Stimulated activated CD8-positive, alpha-beta memory T cell treated with anti-CD3 and anti-CD28 coated beads, Interleukin-2, amount 100 ng/mL, for 1 hour (primary cell): ENCODE data around the gene GDAP1L1.
"Not testable (repeated sequence)": the region's sequence is repeated elsewhere in the genome, so short reads cannot be mapped to it uniquely, and the experiment has no call there.

Experiments used
- DNase-seq, 2 donors: peaks; one replicate each; pipeline ENCODE4 v3.0.0-alpha.2; 2020; ENCODE audit warnings: low read depth in 2 of 2

Gene GDAP1L1

DNA sequence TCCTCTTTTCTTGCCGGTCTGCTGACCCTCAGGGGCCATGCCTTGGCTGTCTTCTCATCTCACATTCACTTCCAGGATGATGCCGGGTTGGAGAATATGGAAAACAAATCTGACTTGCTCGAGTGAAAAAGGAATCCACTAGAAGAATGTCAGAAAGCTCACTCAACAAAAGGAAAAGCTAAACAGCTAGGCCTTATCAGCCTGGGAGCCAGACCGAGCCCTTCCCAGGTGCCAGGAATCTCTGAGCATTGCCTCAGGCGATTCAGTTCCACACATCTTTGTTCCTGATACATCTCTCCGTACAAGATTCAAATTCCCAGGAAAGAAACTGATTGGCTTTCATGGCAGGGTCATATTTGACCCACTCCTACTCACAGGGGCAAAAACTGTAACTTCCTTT is 27.3 kb upstream of the GDAP1L1 start:
- no peak for DNase-seq

DNA sequence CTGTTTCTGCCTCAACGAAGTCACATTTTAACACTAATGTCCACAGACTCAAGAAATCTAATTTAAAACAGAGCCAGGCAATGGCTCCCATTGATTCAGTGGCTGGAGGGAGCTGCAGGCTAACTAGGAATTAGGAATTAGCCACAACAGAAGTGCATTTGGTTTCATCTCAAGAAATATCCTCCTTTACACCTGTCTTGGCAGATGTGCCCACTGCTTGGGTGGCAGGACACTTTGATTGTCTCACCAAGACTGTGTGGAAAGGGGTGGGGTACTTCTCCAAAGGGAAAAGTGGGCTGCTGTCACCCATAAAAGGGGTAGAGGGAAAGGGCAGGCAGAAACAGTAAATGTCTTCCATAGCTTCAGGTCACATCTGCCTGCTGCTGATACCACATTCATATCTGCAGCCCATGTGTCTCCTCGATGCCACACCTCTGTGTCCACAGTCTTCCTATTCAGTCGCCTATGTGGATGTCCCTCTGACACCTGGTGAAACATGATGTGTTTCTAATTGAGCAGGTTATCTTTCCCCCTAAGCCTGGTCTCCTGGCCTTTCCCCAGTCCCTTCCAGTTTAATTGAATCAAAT is 25.6 kb upstream of the GDAP1L1 start:
- no peak for DNase-seq

- no peak for DNase-seq
Observed at GRCh38 chr20:44222027-44222426, 25.1 kb upstream of the GDAP1L1 start.

DNA sequence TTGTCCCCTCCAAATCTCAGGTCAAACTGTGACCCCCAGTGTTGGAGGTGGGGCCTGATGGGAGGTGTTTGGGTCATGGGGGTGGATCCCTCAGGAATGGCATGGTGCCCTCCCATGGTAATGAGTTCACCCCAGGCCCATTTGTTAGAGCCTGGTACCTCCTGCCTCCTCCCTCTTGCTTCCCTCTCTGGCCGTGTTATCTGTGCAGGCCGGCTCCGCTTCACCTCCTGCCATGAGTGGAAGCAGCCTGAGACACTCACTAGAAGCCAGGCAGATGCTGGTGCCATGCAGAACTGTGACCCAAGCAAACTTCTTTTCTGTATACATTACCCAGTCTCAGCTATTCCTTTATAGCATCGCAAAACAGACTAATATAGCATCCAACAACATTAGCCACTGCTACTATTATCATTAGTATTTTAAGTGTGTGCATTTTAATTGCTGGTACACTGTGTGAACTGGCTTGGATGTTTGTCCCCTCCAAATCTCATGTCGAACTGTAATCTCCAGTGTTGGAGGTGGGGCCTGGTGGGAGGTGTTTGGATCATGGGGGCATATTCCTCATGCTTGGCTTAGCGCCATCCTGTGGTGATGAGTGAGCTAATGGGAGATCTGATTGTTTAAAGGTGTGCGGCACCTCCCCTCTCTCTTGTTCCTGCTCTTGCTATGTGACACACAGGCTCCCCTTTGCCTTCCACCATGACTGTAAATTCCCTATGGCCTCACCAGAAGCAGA is 24.3 kb upstream of the GDAP1L1 start:
- no peak for DNase-seq

- no peak for DNase-seq
Observed at GRCh38 chr20:44223721-44224120, 23.4 kb upstream of the GDAP1L1 start.

- DNase-seq, result no peak
Observed at GRCh38 chr20:44224637-44225036, 22.5 kb upstream of the GDAP1L1 start.

DNA sequence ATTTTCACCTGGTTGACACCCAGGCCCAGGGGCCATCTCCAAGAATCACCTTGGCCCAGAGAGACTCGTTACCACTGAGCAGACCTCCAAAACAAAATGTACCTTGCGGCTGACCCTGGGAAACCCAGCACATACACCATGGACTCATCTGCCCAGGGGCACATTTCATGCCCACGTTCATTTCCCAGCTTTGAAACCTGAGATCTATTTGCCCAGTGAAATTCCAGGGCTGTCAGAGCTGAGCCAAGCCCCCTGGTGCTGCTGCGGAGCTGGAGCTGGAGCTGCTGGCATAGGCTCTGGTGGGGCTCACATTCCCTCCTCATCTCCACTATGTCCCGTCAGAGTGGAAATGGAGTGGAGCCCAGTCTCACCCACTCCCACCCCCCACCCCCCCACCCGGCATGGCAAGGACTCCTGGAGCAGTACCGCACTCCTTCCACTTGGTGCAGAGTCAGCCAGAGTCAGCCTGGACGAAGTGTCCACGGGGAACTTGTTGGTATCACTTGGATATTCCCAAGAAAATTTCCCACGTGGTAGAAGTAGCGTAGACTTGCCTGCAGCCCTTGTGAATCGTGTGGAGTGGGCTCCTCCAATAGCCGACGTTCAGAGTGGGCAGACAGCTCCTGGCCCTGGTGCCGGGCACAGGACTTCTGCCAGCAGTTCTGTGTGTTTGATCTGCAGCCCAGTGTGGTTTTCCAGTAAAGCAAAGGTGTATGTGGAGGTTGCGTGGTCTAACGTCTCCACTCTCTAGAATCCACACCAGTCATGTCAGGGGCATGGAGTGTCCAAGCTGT is 18.4 kb upstream of the GDAP1L1 start:
- DNase-seq, result no peak

GRCh38 chr20:44231193-44231592 is 15.9 kb upstream of the GDAP1L1 start:
- no peak for DNase-seq

GRCh38 chr20:44231713-44232468 is 15.2 kb upstream of the GDAP1L1 start:
- DNase-seq, result no peak

GRCh38 chr20:44232469-44232856 is 14.6 kb upstream of the GDAP1L1 start:
- not testable (repeated sequence) for DNase-seq

DNA sequence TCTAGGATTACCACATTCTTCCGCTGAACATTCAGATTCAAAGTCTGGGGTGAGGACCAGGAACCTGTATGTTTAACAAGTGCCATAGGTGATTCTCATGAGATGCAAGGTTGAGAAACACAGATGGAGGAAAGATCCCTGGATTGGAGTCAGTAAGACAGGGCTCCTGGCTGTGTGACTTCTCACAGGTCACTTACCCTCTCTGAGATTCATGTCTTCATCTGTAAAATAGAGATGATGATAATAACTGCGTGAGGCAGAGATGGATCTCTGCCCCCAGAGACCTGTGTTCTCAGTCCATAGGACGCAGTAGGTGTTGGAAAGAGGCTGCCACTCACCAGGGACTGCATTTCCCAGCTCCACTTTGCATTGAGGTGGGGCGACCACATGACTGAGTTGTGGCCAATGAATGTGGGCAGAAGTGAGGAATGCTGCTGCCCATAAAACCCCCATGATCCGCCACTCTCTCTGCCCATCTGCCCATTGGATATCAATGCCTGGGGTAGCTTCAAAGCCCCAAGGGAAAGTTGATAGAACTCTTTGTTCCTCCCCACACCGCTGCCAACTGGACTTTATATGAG is 13.6 kb upstream of the GDAP1L1 start:
- no peak for DNase-seq

GRCh38 chr20:44234566-44235317 is 12.4 kb upstream of the GDAP1L1 start:
- DNase-seq, result no peak

DNA sequence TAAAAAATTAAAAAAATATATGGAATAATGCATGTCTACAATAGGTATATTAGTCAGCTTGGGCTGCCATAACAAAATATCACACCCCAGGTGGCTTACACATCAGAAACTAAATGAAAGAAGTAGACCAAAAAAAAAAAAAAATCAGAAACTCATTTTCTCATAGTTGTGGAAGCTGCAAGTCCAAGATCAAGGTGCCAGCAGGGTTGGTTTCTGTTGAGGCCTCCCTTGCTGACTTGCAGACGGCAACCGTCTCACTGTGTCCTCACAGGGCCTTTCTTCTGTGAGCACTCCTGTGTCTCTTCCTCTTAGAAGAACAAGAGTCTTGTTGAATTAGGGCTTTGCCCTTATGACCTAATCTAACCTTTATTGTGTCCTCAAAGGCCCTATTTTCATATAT is 11.4 kb upstream of the GDAP1L1 start:
- DNase-seq, result no peak

DNA sequence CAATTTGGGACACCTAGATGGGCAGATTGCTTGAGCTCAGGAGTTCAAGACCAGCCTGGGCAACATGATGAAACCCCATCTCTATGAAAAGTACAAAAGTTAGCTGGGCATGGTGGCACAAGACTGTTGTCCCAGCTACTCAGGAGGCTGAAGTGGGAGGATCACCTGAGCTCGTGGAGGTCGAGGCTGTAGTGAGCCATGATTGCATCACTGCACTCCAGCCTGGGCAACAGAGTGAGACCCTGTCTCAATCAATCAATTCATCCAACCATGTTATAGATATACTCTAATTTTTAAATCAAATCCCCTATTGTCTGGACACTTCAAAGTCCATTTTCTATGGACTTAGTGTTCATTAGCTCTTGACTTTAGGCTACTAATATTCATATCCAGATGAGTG is 10.3 kb upstream of the GDAP1L1 start:
- not testable (repeated sequence) for DNase-seq

DNA sequence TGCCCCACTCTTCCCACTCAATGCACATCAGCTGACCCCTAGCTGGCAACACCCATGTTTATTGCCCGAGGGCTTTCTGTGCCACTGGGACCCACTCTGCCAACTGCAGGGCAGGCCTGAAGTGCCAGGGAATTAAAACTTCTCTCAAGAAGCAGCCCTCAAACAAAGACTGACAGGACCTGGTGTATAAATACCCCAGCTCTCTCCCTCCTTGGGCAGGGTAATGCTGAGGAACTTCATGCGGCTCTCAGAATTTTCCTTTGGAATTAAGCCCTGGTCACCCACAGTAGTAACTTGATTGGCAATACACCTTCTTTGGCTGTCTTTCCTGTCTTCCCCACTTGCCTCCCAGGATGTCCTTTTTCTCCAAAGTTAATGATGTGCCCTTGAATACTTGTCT is 5.3 kb upstream of the GDAP1L1 start:
- DNase-seq, result no peak

- no peak for DNase-seq
Observed at GRCh38 chr20:44245977-44246376, 1.1 kb upstream of the GDAP1L1 start.

- DNase-seq, result no peak
Observed at GRCh38 chr20:44247586-44248409, 690 bp downstream of the GDAP1L1 start.

GRCh38 chr20:44248410-44248759 is 1.3 kb downstream of the GDAP1L1 start:
- DNase-seq, result no peak

GRCh38 chr20:44251284-44251683 is 4.2 kb downstream of the GDAP1L1 start:
- DNase-seq, result no peak

- DNase-seq, result no peak
Observed at GRCh38 chr20:44253528-44253927, 6.4 kb downstream of the GDAP1L1 start.
